Nephron (organoid): ENCODE results near the gene TGFB1.
"Not testable (repeated sequence)": the region's sequence is repeated elsewhere in the genome, so short reads cannot be mapped to it uniquely, and the experiment has no call there.

Source experiments
- H3K27ac Mint-ChIP-seq, 3 experiments: 2 replicates each; pipeline ENCODE4 v1.8.0; 2020; ENCODE audit warnings: mixed read lengths in 3 of 3, mild to moderate bottlenecking in 2 of 3, moderate library complexity in 1 of 3
- H3K27me3 Mint-ChIP-seq: 2 replicates; pipeline ENCODE4 v1.8.0; 2021; ENCODE audit warnings: low read depth, mild to moderate bottlenecking, moderate library complexity, mixed read lengths
- H3K36me3 Mint-ChIP-seq: 2 replicates; pipeline ENCODE4 v1.8.0; 2020; ENCODE audit warnings: low read depth, mixed read lengths
- H3K4me1 Mint-ChIP-seq: 2 replicates; pipeline ENCODE4 v1.8.0; 2020; ENCODE audit warnings: mixed read lengths
- H3K4me3 Mint-ChIP-seq, 3 experiments: 2 replicates each; pipeline ENCODE4 v1.8.0; 2020; ENCODE audit warnings: mild to moderate bottlenecking in 3 of 3, mixed read lengths in 3 of 3, moderate library complexity in 2 of 3
- H3K9me3 Mint-ChIP-seq: 2 replicates; pipeline ENCODE4 v1.8.0; 2020; ENCODE audit warnings: mixed read lengths
- TF ChIP-seq, protein P1 (sequence below), 3 experiments: fragments of 200-600 bp; sonication (generic); IDR thresholded peaks; one replicate each; pipeline ENCODE4 v1.5.0; 2021; ENCODE audit warnings: antibody characterized with exemption in 3 of 3; ENCODE audit not compliant: unreplicated experiment in 3 of 3

Gene TGFB1

DNA sequence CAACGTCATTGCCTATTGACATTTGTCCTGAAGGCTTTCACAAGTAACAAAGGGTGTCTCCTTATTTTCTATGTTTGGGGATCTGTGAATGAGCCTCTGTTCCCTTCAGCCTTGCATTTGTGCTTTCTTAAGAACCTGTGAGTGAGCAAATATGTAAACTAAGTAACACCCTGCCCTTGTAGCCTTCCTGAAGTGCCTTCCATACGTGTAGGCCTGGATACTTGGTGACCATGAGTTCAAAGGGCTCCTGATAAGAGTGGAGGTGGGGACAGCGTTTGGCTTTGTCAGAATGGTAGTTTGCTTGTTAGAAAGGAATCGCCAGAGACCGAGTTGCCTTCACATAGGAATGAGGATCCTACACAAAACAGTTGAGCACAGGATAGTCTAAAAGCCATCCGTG is 58.2 kb downstream of the TGFB1 start:
- TF ChIP-seq, protein P1, sequence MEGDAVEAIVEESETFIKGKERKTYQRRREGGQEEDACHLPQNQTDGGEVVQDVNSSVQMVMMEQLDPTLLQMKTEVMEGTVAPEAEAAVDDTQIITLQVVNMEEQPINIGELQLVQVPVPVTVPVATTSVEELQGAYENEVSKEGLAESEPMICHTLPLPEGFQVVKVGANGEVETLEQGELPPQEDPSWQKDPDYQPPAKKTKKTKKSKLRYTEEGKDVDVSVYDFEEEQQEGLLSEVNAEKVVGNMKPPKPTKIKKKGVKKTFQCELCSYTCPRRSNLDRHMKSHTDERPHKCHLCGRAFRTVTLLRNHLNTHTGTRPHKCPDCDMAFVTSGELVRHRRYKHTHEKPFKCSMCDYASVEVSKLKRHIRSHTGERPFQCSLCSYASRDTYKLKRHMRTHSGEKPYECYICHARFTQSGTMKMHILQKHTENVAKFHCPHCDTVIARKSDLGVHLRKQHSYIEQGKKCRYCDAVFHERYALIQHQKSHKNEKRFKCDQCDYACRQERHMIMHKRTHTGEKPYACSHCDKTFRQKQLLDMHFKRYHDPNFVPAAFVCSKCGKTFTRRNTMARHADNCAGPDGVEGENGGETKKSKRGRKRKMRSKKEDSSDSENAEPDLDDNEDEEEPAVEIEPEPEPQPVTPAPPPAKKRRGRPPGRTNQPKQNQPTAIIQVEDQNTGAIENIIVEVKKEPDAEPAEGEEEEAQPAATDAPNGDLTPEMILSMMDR (IDR thresholded peaks at IDR 0.05; ENCODE audit: unreplicated experiment in 3 of 3) = no peak
- no peaks in the 10 kb centered on the region for H3K9me3 Mint-ChIP-seq
- peaks cover 39% of the 10 kb centered on the region for H3K4me1 Mint-ChIP-seq
- no peaks in the 10 kb centered on the region for H3K27me3 Mint-ChIP-seq
- H3K36me3 Mint-ChIP-seq = peaks cover 90% of the 10 kb centered on the region
- H3K4me3 Mint-ChIP-seq = no peak overlapping the region
- no peak overlapping the region for H3K27ac Mint-ChIP-seq

DNA sequence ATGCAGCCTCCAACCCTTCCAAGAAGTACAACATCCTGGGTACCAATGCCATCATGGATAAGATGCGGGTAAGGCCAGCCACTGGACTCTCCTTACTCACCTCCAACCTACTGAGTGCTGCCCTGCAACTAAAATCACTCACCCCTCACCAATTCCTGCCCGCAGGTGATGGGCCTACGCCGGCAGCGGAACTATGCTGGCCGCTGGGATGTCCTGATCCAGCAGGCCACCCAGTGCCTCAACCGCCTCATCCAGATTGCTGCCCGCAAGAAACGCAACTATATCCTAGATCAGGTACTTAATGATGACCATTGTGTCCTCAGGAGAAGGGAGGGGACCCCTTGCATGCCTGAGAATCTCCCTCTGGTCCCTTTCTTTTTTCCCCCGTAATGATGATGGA is 59.3 kb downstream of the TGFB1 start:
- H3K27ac Mint-ChIP-seq = no peak overlapping the region
- no peak overlapping the region for H3K4me3 Mint-ChIP-seq
- no peaks in the 10 kb centered on the region for H3K27me3 Mint-ChIP-seq
- TF ChIP-seq, protein P1 (IDR thresholded peaks at IDR 0.05; ENCODE audit: unreplicated experiment in 3 of 3) = no peak
- peaks cover 88% of the 10 kb centered on the region for H3K36me3 Mint-ChIP-seq
- H3K9me3 Mint-ChIP-seq = no peaks in the 10 kb centered on the region
- peaks cover 27% of the 10 kb centered on the region for H3K4me1 Mint-ChIP-seq

DNA sequence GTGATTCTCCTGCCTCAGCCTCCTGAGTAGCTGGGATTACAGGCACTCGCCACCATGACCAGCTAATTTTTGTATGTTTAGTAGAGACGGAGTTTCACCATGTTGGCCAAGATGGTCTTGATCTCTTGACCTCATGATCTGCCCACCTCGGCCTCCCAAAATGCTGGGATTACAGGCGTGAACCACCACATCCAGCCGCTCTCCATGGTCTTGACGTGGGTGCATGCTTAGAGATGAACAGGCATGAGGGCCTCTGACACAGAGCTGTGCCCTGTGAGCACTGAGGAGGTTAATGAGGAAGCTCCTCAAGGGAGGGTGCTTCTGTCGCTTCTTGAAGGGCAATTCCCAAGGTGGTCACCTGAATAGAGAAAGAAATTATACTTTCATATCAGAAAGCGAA is 63.9 kb downstream of the TGFB1 start:
- H3K4me1 Mint-ChIP-seq, H3K27ac Mint-ChIP-seq, H3K27me3 Mint-ChIP-seq, H3K4me3 Mint-ChIP-seq, H3K9me3 Mint-ChIP-seq: not testable (repeated sequence)
- peaks cover 79% of the 10 kb centered on the region for H3K36me3 Mint-ChIP-seq

DNA sequence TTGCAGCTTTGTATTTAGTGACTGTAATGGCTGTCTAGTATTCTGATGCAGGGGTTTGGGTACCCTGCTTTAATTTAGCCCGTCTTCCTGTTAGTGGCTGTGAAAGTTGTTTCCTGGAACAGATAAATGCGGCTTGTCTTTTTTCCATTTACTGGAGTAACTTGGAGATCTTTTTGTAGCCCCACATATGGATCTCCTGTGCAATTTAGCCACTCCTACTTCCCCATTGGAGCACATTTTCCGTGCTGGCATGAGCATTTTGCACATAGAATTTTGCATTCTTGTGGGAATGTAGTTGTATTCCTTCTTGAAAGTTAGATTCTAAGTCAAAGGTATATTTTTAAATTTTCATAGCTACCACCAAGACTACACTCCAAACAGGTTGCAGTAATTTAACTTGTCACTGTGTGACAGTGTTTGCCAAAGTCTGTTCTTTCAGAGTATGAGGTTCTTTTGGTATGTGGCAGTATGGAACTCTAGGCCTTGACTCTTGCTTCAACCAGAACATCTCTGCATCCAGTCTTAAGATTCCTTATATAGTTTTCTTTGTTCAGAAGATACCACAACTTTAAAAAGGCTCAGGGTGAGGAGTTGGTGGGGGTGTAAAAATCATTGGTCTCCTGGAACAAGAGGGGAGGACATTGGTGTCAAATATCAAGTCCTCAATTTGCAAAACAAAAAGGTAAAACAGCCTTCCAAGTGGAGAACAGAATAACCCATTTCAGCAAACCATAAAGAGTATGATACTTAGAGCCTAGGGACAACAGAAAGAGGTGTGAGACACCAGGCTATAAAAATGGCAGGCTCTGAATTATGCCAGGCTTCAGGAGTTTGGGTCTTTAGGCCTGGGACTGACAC is 64.8 kb downstream of the TGFB1 start:
- peak overlapping the region in 1 of 3 experiments; percentile 13 for H3K27ac Mint-ChIP-seq
- TF ChIP-seq, protein P1 (IDR thresholded peaks at IDR 0.05; ENCODE audit: unreplicated experiment in 3 of 3) = no peak
- no peak overlapping the region for H3K4me3 Mint-ChIP-seq
- H3K36me3 Mint-ChIP-seq = peaks cover 77% of the 10 kb centered on the region
- H3K9me3 Mint-ChIP-seq = no peaks in the 10 kb centered on the region
- no peaks in the 10 kb centered on the region for H3K4me1 Mint-ChIP-seq
- no peaks in the 10 kb centered on the region for H3K27me3 Mint-ChIP-seq
